ENCODE data around the gene AMH. TPM values are rescaled to one million over a fixed set of nuclear protein-coding genes. Genes with fewer than 3 reads are reported as not detected.
"Not testable (repeated sequence)": the region's sequence is repeated elsewhere in the genome, so short reads cannot be mapped to it uniquely, and the experiment has no call there.

AMH gene
- total RNA-seq, 1 donor from 2014 or later, result 4.8 TPM

DNA sequence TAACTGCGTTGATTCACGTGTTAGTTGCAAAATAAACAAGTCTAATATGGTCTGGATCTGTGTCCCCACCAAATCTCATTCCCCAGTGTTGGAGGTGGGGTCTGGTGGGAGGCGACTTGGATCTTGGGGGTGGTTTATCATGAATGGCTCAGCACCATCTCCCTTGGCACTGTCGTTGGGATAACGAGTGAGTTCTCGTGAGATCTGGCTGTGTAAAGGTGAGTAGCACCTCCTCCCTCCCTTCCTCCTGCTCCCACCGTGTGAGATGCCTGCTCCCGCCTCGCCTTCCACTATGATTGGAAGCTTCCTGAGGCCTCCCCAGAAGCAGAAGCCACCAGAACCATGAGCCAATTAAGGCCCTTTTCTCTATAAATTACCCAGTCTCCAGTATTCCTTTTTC is 28.0 kb downstream of the AMH start:
- no peak overlapping the region for H3K4me3 Mint-ChIP-seq
- intact Hi-C loops (cut with micrococcal nuclease), result no loop called here
- peaks cover 58% of the 10 kb centered on the region for H3K4me1 Mint-ChIP-seq
- TF ChIP-seq CTCF (IDR thresholded peaks at IDR 0.05), result no peak
- ChIA-PET CTCF (interaction anchor here (1.7 to 3.1 kb wide), 2 partner anchors 12 to 116 kb away, joined by 6 to 12 read pairs; no protein-coding TSS in a partner anchor), POLR2A (interaction anchor here (0.7 to 4.1 kb wide), 6 partner anchors 12 to 350 kb away, joined by 3 to 23 read pairs (median 4); partner anchors contain the start of gene LSM7)
- H3K27ac Mint-ChIP-seq, result no peak overlapping the region
- peaks cover 34% of the 10 kb centered on the region for H3K36me3 Mint-ChIP-seq (ENCODE audit: low read depth)
- no peak for DNase-seq
- no peak for ATAC-seq (ENCODE audit: low read depth)
- H3K9me3 Mint-ChIP-seq, result no peaks in the 10 kb centered on the region
- no peaks in the 10 kb centered on the region for H3K27me3 Mint-ChIP-seq

DNA sequence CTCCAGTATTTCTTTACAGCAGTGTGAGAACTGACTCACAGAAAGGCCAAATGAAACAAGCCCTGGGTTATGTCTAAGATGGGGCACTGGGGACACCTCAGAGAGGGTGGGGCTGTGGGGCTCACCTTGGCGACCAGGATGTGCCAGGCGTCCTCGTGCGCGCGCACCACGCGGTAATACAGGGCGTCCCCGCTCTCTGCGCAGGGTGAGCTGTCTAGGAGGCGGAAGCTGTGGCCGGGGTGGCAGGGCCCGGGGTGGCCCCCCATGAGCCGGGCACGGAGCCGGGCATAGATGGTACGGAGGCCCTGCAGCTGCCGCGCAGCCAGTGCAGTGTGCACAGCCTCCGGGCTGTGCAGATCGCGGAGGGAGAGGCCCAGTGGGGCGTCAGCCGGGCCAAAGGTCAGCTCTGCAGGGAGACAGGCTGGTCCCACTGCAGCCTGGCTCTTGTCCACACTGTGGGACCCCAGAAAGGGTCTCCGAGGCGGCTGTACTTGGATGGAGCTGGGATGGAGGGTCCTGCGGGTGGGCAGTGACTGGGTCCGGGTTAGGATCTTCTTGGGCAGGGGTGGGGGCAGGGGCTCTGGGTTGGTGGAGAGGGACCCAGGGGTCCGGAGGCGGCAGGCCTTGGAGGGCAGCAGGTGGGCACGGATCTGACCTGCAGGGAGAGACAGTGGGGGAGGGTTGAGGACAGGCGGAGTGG is 29.5 kb downstream of the AMH start:
- H3K9me3 Mint-ChIP-seq, result no peaks in the 10 kb centered on the region
- CTCF ChIA-PET, result interaction anchor here (0.9 to 3.1 kb wide), 2 partner anchors 10 to 333 kb away, joined by 3 to 12 read pairs; no protein-coding TSS in a partner anchor
- POLR2A ChIA-PET, result interaction anchor here (0.7 to 4.1 kb wide), 5 partner anchors 10 to 458 kb away, joined by 3 to 23 read pairs (median 7); no protein-coding TSS in a partner anchor
- ATAC-seq (ENCODE audit: low read depth) (no peak), DNase-seq (no peak)
- peaks cover 23% of the 10 kb centered on the region for H3K36me3 Mint-ChIP-seq (ENCODE audit: low read depth)
- intact Hi-C loops (cut with micrococcal nuclease), result no loop called here
- no peak overlapping the region for H3K4me3 Mint-ChIP-seq
- H3K27me3 Mint-ChIP-seq, result no peaks in the 10 kb centered on the region
- H3K4me1 Mint-ChIP-seq, result peaks cover 55% of the 10 kb centered on the region
- H3K27ac Mint-ChIP-seq, result no peak overlapping the region
- no peak for TF ChIP-seq CTCF (IDR thresholded peaks at IDR 0.05)

- H3K27me3 Mint-ChIP-seq, result no peaks in the 10 kb centered on the region
- ChIA-PET POLR2A (interaction anchor here (1.0 to 4.1 kb wide), 4 partner anchors 8 to 290 kb away, joined by 3 to 23 read pairs (median 10); no protein-coding TSS in a partner anchor), CTCF (no interaction called here)
- DNase-seq, result no peak
- intact Hi-C loops (cut with micrococcal nuclease), result no loop called here
- H3K4me3 Mint-ChIP-seq, result no peak overlapping the region
- no peak for ATAC-seq (ENCODE audit: low read depth)
- no peaks in the 10 kb centered on the region for H3K9me3 Mint-ChIP-seq
- H3K27ac Mint-ChIP-seq, result no peak overlapping the region
- peaks cover 9% of the 10 kb centered on the region for H3K36me3 Mint-ChIP-seq (ENCODE audit: low read depth)
- peaks cover 41% of the 10 kb centered on the region for H3K4me1 Mint-ChIP-seq
- no peak for TF ChIP-seq CTCF (IDR thresholded peaks at IDR 0.05)
Measured at GRCh38 chr19:2280633-2281264, 31.6 kb downstream of the AMH start.

- Mint-ChIP-seq H3K27ac (peak overlapping the region; percentile 24), H3K4me1 (peaks cover 41% of the 10 kb centered on the region), H3K4me3 (peak overlapping the region; percentile 60)
- ATAC-seq (ENCODE audit: low read depth); CTCF ChIA-PET; H3K9me3 Mint-ChIP-seq; H3K27me3 Mint-ChIP-seq; DNase-seq; H3K36me3 Mint-ChIP-seq (ENCODE audit: low read depth); intact Hi-C loops (cut with micrococcal nuclease): not testable (repeated sequence)
- POLR2A ChIA-PET, result interaction anchor here (0.5 to 1.6 kb wide), 7 partner anchors 10 to 290 kb away, joined by 3 to 7 read pairs (median 3); partner anchors contain the start of gene LSM7
Measured at GRCh38 chr19:2281265-2282061, 32.3 kb downstream of the AMH start.

DNA sequence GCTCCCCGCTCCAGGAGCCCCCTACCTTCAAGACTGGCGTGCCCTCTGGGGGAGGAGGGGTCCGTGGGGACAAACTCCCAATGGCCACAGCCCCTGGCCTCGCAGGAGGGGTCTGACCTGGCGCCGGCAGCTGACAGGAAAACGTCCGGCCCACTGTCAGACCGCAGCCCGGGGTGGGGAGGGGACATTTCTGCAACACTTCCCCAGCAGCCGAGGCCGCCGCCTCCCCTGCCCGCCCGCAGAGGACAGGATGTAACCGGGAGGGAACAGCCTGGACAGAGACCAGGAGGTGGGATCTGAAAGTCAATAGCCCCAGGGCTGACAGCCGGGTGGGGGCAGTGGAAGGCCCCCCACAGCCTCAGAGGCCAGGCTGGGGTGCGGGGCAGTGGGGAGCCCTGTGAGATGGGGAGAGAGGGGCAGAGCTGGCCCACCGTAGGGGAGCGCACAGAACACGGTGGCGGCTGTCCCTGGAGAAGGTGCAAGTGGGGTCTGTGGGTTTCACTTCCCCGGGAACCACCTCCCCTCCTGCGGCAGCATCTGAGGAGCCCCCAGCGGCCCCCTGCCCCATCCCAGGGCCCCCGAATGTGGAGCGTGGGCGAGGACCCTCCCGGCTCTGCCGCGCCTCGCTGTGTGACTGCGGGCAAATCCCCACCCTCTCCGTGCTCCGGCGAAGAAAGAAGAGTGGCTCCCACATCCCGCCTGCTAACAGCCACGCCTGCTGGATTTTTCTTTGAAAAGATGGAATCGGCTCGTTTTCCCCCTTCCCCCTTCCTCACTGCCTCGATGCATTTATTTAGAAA is 33.1 kb downstream of the AMH start, which contains the start of gene PEAK3:
PEAK3 (minus strand) TSS at position 114 of the 800 bp plus-strand sequence. CDS start 1,244 bp downstream, outside the sequence.
- Mint-ChIP-seq H3K4me1 (peaks cover 33% of the 10 kb centered on the region), H3K9me3 (no peaks in the 10 kb centered on the region), H3K4me3 (peak within 1 kb of the TSS; percentile 60), H3K27ac (peak within 1 kb of the TSS; percentile 24), H3K36me3 (ENCODE audit: low read depth) (peaks cover 2% of the 10 kb centered on the region), H3K27me3 (no peaks in the 10 kb centered on the region)
- ChIA-PET POLR2A (interaction anchor here (0.5 to 1.6 kb wide), 10 partner anchors 10 to 239 kb away, joined by 3 to 11 read pairs (median 4); partner anchors contain the start of gene LSM7), CTCF (interaction anchor here (0.6 to 0.7 kb wide), 2 partner anchors 196 to 730 kb away, joined by 3 read pairs; no protein-coding TSS in a partner anchor)
- DNase-seq (peak; percentile 46), ATAC-seq (ENCODE audit: low read depth) (peak; percentile 60)
- TF ChIP-seq CTCF (IDR thresholded peaks at IDR 0.05), result no peak
- intact Hi-C loops (cut with micrococcal nuclease), result no loop called here
